Subcutaneous preadipocyte (primary cell): Measurements from ENCODE around the gene ANKEF1. TPM values are rescaled to one million over a fixed set of nuclear protein-coding genes. Genes with fewer than 3 reads are reported as not detected.

Experiments used
- small RNA-seq: library from RNA; depleted of rRNA; stranded (forward); fragments of <200 nt; gene quantifications from one replicate; pipeline ENCODE3, GENCODE V24; 2012
- total RNA-seq: library from RNA; depleted of rRNA; stranded (reverse); fragments of >200 nt; gene quantifications from 2 replicates; pipeline ENCODE4 v1.2.3, GENCODE V29; 2012

The ANKEF1 gene
- total RNA-seq = 1.1 and 1.4 TPM in 2 replicates

DNA sequence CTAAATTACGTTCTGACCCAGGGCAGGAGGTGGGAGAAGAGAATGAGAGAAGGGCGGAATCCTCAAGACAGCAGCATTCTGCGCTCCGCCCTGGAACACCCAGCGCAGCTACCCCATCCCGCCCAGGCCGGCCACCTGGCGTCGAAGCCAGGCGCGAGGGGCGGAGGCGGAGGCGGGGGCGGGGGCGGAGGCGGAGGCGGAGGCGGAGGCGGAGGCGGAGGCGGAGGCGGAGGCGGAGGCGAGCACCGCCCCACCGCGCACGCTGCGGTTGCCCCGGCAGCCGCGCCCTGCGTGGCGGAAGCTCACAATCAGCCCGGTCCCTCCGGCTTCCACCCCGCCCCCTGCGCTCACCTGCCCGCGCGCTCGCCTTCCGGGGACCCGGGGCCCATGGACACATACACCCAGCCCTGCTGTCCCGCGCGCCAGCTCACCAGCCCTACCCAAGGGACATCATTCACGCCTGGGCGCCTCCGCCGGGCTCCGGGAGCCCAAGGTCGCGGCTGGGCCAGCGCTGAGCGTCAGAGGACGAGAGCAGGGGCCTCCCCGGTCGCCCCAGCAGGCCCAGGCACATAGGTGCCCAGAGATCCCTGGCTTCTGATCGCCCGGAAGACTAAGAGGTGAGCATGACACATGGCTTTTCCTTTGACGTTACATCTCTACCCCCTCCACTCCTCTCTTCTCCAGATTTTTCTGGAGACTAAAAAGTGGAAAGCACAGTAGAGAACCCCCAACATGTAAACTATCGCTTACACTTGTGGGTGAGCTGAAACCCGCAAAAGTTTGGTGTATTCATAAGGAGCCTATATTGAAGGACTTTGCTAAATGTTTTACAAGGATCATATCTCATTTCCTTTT lies at the start of gene ANKEF1:
Gene ANKEF1, plus strand, starts transcription at position 271 of the 855 bp plus-strand sequence. CDS start 3,315 bp downstream, outside the sequence.

Small RNA genes lying within 50 kb of the gene (small RNA-seq; reads per million reads assigned to genes)
- gene RF00017 = not detected

Other genes with a start within 250 kb of the ANKEF1 start
- not detected in 2 replicates for gene PAK5, start 195.9 kb upstream of the ANKEF1 start, total RNA-seq
- under 0.01 and 4.5 TPM in 2 replicates for gene SNAP25, start 183.8 kb downstream of the ANKEF1 start, total RNA-seq